ENCODE data around the gene UBE2C.
"Not testable (repeated sequence)": the region's sequence is repeated elsewhere in the genome, so short reads cannot be mapped to it uniquely, and the experiment has no call there.

Gene UBE2C
- total RNA-seq, result 0 to 0.35 reads per million in 2 donors

DNA sequence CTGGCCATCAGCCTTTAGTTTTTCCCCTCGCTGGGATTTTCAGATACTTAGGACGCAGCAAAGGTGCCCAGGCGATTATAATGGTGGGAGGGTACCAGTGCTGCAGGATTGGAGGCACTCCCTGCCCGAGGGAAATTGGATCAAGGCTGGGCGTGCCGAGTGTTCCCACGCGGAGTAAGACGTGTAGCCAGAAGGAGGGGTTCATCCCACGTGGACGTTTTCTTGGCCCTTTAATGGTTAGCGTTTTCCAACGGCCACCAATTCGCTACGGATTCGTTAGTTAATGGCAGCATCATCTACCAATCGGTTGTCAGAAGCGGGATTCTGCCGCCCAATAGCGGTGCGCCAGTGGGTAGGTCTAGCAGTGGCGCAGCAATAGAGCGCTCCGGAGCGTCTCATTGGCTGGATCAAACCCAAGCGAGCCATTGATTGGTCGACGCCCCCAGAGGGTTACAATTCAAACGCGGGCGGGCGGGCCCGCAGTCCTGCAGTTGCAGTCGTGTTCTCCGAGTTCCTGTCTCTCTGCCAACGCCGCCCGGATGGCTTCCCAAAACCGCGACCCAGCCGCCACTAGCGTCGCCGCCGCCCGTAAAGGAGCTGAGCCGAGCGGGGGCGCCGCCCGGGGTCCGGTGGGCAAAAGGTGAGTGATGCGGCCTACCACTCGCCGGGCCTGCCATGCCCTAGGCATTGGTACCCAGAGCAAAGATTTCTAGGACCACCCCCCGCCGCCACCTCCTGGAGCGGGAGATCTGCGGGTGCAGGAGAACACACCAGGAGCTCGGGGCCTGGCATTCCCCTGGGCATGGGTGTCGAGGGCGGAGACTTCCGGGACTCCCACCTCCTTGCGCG lies at the start of gene UBE2C:
TSS of gene UBE2C (plus strand) at position 488 of the 849 bp plus-strand sequence. CDS start at position 540, 52 bp downstream.
- peak; percentile 87 for DNase-seq

GRCh38 chr20:45764618-45765282 lies 47.7 kb upstream of the UBE2C start:
- not testable (repeated sequence) for DNase-seq

GRCh38 chr20:45765307-45765875 lies 47.1 kb upstream of the UBE2C start:
- DNase-seq, result no peak

- no peak for DNase-seq
Observed at GRCh38 chr20:45765980-45766379, 46.5 kb upstream of the UBE2C start.

- DNase-seq, result no peak
Observed at GRCh38 chr20:45768479-45768878, 44.0 kb upstream of the UBE2C start.

GRCh38 chr20:45771182-45771759 lies 41.2 kb upstream of the UBE2C start:
- DNase-seq, result peak; percentile 76

DNA sequence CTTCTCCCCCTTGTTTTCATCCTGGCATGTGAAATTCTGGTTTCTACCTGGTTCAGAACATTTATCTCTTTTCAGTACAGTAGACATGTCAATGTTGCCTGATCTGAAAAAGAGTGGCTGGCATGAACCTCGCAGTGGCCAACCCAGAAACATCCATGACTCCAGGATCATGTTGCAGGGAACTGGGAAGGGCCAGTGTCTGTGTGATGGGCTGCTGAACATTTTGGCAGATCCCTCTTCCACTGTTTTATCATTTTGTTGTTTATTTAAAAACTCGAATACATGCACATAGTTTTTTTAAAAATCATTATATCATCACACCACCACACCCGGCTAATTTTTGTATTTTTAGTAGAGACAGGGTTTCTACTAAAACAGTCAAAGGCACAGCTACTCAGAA lies 39.8 kb upstream of the UBE2C start:
- DNase-seq, result no peak

- no peak for DNase-seq
Observed at GRCh38 chr20:45774945-45775344, 37.5 kb upstream of the UBE2C start.

- DNase-seq, result no peak
Observed at GRCh38 chr20:45775411-45775810, 37.0 kb upstream of the UBE2C start.

GRCh38 chr20:45776931-45777330 lies 35.5 kb upstream of the UBE2C start:
- DNase-seq, result no peak

- DNase-seq, result no peak
Observed at GRCh38 chr20:45779011-45779915, 33.2 kb upstream of the UBE2C start.

DNA sequence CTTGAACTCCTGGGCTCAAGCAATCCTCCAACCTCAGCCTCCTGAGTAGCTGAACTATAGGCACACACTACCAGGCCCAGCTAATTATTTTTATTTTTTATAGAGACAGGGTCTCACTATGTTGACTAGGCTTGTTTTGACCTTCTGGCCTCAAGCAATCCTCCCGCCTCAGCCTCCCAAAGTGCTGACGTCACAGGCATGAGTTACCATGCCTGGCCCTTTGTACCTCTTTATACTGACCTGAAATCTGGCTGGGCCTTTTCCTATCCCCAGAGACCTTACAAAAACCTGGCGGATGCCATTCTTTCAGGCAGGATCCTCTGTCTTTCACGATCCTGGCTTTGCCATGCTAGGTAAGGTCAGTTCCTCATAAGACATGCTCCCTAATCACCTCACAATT lies 32.3 kb upstream of the UBE2C start:
- DNase-seq, result no peak

DNA sequence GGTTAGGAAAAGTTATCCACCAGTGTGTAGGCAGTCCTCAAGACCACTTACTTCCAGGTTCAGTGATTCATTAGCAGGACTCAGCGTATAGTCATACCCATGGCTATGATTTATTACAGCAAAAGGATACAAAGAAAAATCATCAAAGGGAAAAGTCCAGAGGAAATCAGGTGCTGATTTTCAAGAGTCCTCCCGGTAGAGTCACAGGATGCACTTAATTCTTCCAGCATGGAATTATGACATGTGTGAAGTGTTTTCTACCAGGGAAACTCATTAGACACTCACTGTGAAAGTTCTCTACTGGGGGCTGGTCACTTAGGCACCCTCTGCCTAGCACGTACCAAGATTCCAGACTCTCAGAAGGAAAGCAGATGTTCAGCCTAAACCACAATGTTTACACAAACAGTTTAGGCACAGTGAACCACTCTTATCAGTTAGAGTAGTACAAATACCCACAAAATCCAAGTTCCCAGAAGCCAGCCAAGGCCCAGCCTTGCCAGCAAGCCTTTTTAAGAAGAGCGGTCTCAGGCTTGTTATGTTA lies 31.0 kb upstream of the UBE2C start:
- DNase-seq, result no peak

DNA sequence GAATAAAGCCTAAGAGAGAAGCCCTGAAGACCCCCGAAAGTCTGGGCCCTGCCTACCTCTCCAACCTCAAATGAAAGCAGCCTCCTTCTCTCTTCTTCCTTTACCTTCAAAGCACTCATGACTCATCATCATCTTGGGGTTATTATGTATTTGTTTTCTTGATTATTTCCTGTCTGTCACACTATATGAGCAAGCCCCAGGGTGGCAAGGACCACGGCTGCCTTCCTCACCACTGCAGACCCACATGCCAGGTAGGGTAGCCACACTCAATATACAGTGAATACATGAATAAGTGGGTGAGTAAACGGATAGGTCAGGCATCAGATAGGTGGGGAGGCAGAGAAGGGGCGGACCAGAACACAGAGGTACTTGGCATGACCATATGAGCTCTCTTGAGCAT lies 29.6 kb upstream of the UBE2C start:
- DNase-seq, result no peak

DNA sequence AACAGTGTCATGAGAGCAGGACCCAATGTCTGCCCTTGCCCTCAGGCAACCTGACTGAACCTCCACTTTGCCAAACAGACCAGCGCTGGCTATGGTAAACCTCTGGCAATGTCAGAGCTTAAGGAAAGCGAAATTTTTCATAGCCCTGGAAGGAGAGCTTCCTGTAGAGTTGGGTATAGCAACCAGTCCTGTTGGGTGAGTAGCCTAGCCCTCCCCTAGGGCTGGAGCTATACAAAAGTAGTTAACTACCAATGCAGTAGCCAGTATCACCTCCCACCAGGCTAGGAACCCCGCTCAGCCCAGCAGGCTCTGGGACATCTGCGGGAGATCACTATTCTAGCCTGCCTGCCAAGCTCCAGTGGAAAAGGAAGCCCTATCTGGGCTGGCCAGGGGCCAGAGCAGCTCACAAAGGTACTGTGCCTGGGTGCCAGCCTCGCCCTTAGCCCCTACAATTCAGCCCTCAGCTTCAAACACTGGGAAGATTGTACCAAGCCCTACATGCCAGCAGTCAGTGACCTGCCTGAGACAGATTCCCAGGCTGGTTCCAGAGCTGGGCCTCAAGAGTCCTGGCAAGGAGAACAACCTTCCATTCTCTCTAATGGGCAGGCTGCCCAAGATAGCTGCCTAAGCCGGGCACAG lies 28.7 kb upstream of the UBE2C start:
- DNase-seq, result no peak

- DNase-seq, result no peak
Observed at GRCh38 chr20:45788351-45788750, 24.1 kb upstream of the UBE2C start.

- no peak for DNase-seq
Observed at GRCh38 chr20:45792317-45793118, 19.9 kb upstream of the UBE2C start.

GRCh38 chr20:45796337-45797065 lies 15.9 kb upstream of the UBE2C start:
- no peak for DNase-seq

DNA sequence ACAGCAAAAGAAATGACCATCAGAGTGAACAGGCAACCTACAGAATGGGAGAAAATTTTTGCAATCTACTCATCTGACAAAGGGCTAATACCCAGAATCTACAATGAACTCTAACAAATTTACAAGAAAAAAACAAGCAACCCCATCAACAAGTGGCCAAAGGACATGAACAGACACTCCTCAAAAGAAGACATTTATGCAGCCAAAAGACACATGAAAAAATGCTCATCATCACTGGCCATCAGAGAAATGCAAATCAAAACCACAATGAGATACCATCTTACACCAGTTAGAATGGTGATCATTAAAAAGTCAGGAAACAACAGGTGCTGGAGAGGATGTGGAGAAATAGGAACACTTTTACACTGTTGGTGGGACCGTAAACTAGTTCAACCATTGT lies 14.9 kb upstream of the UBE2C start:
- not testable (repeated sequence) for DNase-seq

DNA sequence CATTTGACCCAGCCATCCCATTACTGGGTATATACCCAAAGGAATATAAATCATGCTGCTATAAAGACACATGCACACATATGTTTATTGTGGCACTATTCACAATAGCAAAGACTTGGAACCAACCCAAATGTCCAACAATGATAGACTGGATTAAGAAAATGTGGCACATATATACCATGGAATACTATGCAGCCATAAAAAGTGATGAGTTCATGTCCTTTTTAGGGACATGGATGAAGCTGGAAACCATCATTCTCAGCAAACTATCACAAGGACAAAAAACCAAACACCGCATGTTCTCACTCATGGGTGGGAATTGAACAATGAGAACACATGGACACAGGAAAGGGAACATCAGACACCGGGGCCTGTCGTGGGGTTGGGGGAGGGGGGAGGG lies 14.5 kb upstream of the UBE2C start:
- not testable (repeated sequence) for DNase-seq

Data from T-helper 9 cell (primary cell).